ENCODE results near the gene SLC8A2. TPM values are rescaled to one million over a fixed set of nuclear protein-coding genes. Genes with fewer than 3 reads are reported as not detected.

The SLC8A2 gene
- total RNA-seq, 1 donor from 2014 or later = 14.5 TPM

DNA sequence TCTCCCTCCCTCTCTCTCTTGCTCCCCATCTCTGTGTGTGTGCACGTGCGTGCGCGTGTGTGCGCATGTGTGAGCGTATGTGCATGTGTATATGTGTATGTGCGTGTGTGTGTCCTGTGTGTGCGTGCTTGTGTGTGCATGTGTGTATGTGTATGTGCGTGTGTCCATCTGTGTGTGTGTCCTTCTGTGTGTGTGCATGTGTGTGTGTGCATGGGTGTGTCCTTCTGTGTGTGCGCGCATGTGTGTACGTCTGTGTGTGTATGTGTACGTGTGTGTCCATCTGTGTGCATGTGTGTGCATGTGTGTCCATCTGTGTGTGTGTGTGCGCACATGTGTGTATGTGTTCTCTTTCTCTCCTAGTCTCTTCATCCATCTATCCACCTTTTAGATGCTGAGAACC, 12.2 kb downstream of the SLC8A2 start:
- peaks cover under 1% of the 10 kb centered on the region for H3F3A ChIP-seq (ENCODE audit: low read depth)
- H3K27me3 ChIP-seq = peaks cover 45% of the 10 kb centered on the region
- H3K4me2 ChIP-seq = no peak overlapping the region
- H3K36me3 ChIP-seq = no peaks in the 10 kb centered on the region
- H3K36me3 Mint-ChIP-seq = no peaks in the 10 kb centered on the region
- TF ChIP-seq EZH2 (IDR thresholded peaks at IDR 0.05) = no peak
- no peak overlapping the region for H3K9ac ChIP-seq
- H3K27ac ChIP-seq = no peak overlapping the region
- H4K20me1 ChIP-seq (ENCODE audit: low read depth) = no peaks in the 10 kb centered on the region
- no peaks in the 10 kb centered on the region for H3K79me2 ChIP-seq (ENCODE audit: low read depth)
- H3K9me3 ChIP-seq (ENCODE audit: low read depth) = no peaks in the 10 kb centered on the region
- no peak overlapping the region for H3K4me3 ChIP-seq
- H3K4me1 ChIP-seq = no peaks in the 10 kb centered on the region
- peaks cover 13% of the 10 kb centered on the region for H3K9me3 Mint-ChIP-seq
- no peak overlapping the region for H3K27ac Mint-ChIP-seq
- no peak overlapping the region for H3K4me3 Mint-ChIP-seq
- H2AFZ ChIP-seq (replicated peaks) = no peak overlapping the region
- no peaks in the 10 kb centered on the region for H3K4me1 Mint-ChIP-seq
- peaks cover 8% of the 10 kb centered on the region for H3K27me3 Mint-ChIP-seq (ENCODE audit: insufficient read depth, low read depth)
- no peak for DNase-seq (ENCODE audit: low spot score)

DNA sequence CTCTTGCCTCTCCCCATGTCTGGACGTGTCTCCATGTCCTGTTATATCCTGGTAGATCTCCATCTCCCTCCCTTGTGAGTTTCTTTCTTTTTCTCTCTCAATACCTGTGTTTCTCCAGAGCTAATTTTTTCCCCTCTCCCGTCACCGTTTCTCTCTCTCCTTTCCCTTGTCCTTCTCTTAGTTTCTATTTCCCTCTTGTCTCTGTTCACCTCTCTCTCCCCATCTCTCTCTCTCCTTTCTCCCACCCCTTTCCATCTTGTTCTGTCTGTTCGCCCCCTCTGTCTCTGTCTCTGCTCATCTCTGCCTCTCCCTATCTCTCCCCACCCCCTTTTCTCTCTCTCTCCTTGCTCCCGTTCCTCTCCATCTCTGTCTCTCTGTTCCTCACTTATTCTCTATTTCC, 13.0 kb downstream of the SLC8A2 start:
- Histone ChIP-seq H3F3A (ENCODE audit: low read depth) (no peaks in the 10 kb centered on the region), H2AFZ (replicated peaks) (no peak overlapping the region), H3K36me3 (no peaks in the 10 kb centered on the region), H3K4me2 (no peak overlapping the region), H3K27ac (no peak overlapping the region), H3K4me3 (no peak overlapping the region), H3K27me3 (peaks cover 45% of the 10 kb centered on the region), H4K20me1 (ENCODE audit: low read depth) (no peaks in the 10 kb centered on the region), H3K9me3 (ENCODE audit: low read depth) (no peaks in the 10 kb centered on the region), H3K79me2 (ENCODE audit: low read depth) (no peaks in the 10 kb centered on the region), H3K9ac (no peak overlapping the region), H3K4me1 (no peaks in the 10 kb centered on the region)
- H3K27me3 Mint-ChIP-seq (ENCODE audit: insufficient read depth, low read depth) = peaks cover 8% of the 10 kb centered on the region
- H3K9me3 Mint-ChIP-seq = peaks cover 15% of the 10 kb centered on the region
- no peak overlapping the region for H3K27ac Mint-ChIP-seq
- TF ChIP-seq EZH2phosphoT487 (IDR thresholded peaks at IDR 0.05) (no peak), EZH2 (IDR thresholded peaks at IDR 0.05) (no peak)
- TF ChIP-seq, protein P1, sequence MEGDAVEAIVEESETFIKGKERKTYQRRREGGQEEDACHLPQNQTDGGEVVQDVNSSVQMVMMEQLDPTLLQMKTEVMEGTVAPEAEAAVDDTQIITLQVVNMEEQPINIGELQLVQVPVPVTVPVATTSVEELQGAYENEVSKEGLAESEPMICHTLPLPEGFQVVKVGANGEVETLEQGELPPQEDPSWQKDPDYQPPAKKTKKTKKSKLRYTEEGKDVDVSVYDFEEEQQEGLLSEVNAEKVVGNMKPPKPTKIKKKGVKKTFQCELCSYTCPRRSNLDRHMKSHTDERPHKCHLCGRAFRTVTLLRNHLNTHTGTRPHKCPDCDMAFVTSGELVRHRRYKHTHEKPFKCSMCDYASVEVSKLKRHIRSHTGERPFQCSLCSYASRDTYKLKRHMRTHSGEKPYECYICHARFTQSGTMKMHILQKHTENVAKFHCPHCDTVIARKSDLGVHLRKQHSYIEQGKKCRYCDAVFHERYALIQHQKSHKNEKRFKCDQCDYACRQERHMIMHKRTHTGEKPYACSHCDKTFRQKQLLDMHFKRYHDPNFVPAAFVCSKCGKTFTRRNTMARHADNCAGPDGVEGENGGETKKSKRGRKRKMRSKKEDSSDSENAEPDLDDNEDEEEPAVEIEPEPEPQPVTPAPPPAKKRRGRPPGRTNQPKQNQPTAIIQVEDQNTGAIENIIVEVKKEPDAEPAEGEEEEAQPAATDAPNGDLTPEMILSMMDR (IDR thresholded peaks at IDR 0.05) = no peak
- H3K36me3 Mint-ChIP-seq = no peaks in the 10 kb centered on the region
- no peak for DNase-seq (ENCODE audit: low spot score)
- no peak overlapping the region for H3K4me3 Mint-ChIP-seq
- H3K4me1 Mint-ChIP-seq = no peaks in the 10 kb centered on the region

DNA sequence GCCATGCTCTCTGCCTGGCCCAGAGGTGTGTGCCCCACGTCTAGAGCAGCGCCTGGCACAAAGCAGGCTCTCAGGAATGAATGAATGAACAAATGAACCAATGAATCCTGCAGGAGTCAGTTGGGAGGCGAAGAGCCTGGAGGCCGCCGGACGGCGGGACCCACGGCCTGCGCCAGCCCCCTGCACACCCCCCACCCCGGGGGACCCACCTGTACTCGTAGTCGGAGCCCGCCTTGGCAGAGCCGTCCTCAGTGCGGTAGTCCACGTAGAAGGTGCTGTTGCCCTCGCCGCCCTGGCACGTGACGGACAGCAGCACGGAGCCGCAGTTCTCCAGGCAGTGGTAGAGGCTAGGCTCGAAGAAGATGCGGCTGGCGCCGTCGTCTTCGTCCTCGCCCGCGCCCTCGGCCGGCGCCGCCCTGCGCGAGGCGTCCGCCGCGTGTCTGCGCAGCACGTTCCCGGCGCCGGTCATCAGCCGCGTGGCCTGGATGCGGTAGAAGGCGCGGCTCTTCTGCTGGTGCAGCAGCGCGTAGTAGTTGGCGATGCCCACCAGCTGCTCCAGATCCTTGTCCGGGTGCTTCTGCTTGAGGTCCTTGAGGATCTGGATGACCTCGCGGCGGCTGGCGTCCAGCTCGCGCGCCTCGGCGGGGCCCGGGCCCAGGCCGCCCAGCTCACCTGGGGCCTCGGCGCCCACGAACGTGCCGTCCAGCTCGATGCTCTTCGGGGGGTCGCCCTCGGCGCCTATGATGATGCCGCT, 14.8 kb downstream of the SLC8A2 start:
- Mint-ChIP-seq H3K27ac (no peak overlapping the region), H3K9me3 (peaks cover 15% of the 10 kb centered on the region), H3K36me3 (no peaks in the 10 kb centered on the region), H3K4me1 (no peaks in the 10 kb centered on the region), H3K4me3 (no peak overlapping the region), H3K27me3 (ENCODE audit: insufficient read depth, low read depth) (peaks cover 10% of the 10 kb centered on the region)
- H3K9ac ChIP-seq = no peak overlapping the region
- no peaks in the 10 kb centered on the region for H3K9me3 ChIP-seq (ENCODE audit: low read depth)
- H3K4me1 ChIP-seq = no peaks in the 10 kb centered on the region
- H3K27ac ChIP-seq = no peak overlapping the region
- H3K36me3 ChIP-seq = no peaks in the 10 kb centered on the region
- TF ChIP-seq, protein P1 (IDR thresholded peaks at IDR 0.05) = no peak
- TF ChIP-seq EZH2phosphoT487 (IDR thresholded peaks at IDR 0.05) (no peak), EZH2 (IDR thresholded peaks at IDR 0.05) (no peak)
- no peaks in the 10 kb centered on the region for H4K20me1 ChIP-seq (ENCODE audit: low read depth)
- H3K4me2 ChIP-seq = no peak overlapping the region
- H3K79me2 ChIP-seq (ENCODE audit: low read depth) = no peaks in the 10 kb centered on the region
- no peak overlapping the region for H2AFZ ChIP-seq (replicated peaks)
- H3K4me3 ChIP-seq = no peak overlapping the region
- peaks cover 45% of the 10 kb centered on the region for H3K27me3 ChIP-seq
- H3F3A ChIP-seq (ENCODE audit: low read depth) = no peaks in the 10 kb centered on the region
- DNase-seq (ENCODE audit: low spot score) = no peak

DNA sequence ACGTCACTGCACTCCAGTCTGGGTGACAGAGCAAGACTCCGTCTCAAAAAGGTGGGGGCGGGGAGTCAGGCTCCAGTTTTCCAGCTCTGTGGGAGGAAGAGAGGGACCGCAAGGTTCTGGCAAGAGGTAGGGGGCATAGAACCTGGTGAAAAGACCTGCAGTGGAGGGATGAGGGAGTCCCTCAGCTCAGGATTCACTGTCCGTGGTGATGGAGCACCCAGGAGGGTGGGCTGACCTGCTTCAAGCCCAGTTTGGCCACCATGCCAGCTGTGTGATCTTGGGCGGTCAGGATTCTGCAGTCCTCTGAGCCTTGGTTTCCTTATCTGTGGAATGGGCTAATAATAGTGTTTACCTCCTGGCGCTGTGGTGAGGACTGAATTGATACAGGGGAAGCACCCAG, 21.2 kb downstream of the SLC8A2 start:
- H3K4me1 ChIP-seq = peaks cover 5% of the 10 kb centered on the region
- no peak overlapping the region for H3K4me3 Mint-ChIP-seq
- no peak overlapping the region for H2AFZ ChIP-seq (replicated peaks)
- peaks cover 44% of the 10 kb centered on the region for H4K20me1 ChIP-seq (ENCODE audit: low read depth)
- H3K36me3 ChIP-seq = no peaks in the 10 kb centered on the region
- no peaks in the 10 kb centered on the region for H3K36me3 Mint-ChIP-seq
- H3K79me2 ChIP-seq (ENCODE audit: low read depth) = no peaks in the 10 kb centered on the region
- no peak overlapping the region for H3K27ac Mint-ChIP-seq
- no peak overlapping the region for H3K4me2 ChIP-seq
- H3K9ac ChIP-seq = no peak overlapping the region
- DNase-seq (ENCODE audit: low spot score) = no peak
- no peak overlapping the region for H3K4me3 ChIP-seq
- peaks cover 13% of the 10 kb centered on the region for H3K4me1 Mint-ChIP-seq
- no peak for TF ChIP-seq EZH2 (IDR thresholded peaks at IDR 0.05)
- TF ChIP-seq, protein P1 (IDR thresholded peaks at IDR 0.05) = no peak
- TF ChIP-seq EZH2phosphoT487 (IDR thresholded peaks at IDR 0.05) = no peak
- H3K9me3 Mint-ChIP-seq = peaks cover 8% of the 10 kb centered on the region
- H3K27me3 Mint-ChIP-seq (ENCODE audit: insufficient read depth, low read depth) = peaks cover 43% of the 10 kb centered on the region
- peaks cover 24% of the 10 kb centered on the region for H3F3A ChIP-seq (ENCODE audit: low read depth)
- no peak overlapping the region for H3K27ac ChIP-seq
- peaks cover 50% of the 10 kb centered on the region for H3K27me3 ChIP-seq
- H3K9me3 ChIP-seq (ENCODE audit: low read depth) = no peaks in the 10 kb centered on the region
